NT2/D1 (cell line): ENCODE data around the gene ELMO3.

Experiments
- DNase-seq: peaks from one replicate; pipeline ENCODE4 v3.0.0-alpha.2; 2011; ENCODE audit warnings: low read depth, low spot score
- H3K27me3 ChIP-seq: 2 replicates; pipeline ENCODE4 v1.6.0; 2011; ENCODE audit warnings: mild to moderate bottlenecking; ENCODE audit not compliant: insufficient read length, insufficient read depth
- H3K36me3 ChIP-seq: 2 replicates; pipeline ENCODE4 v1.6.1; 2011; ENCODE audit warnings: mild to moderate bottlenecking, low read length, mixed read lengths; ENCODE audit not compliant: insufficient read depth, insufficient read length
- H3K4me1 ChIP-seq: 2 replicates; pipeline ENCODE4 v1.5.1; 2011; ENCODE audit not compliant: insufficient read depth, insufficient read length
- H3K4me3 ChIP-seq: 2 replicates; pipeline ENCODE4 v1.5.1; 2011; ENCODE audit warnings: low read depth; ENCODE audit not compliant: insufficient read length
- H3K9ac ChIP-seq: 2 replicates; pipeline ENCODE4 v1.6.0; 2011; ENCODE audit warnings: low read depth; ENCODE audit not compliant: insufficient read length
- H3K9me3 ChIP-seq: 2 replicates; pipeline ENCODE4 v1.5.1; 2011; ENCODE audit warnings: mild to moderate bottlenecking, low read length; ENCODE audit not compliant: insufficient read depth
- SUZ12 ChIP-seq: IDR thresholded peaks from 2 replicates; pipeline ENCODE4 v1.6.1; 2011; ENCODE audit not compliant: insufficient read length, insufficient read depth; ENCODE audit errors: extremely low read depth
- YY1 ChIP-seq: IDR thresholded peaks from 2 replicates; pipeline ENCODE4 v1.6.1; 2011; ENCODE audit not compliant: insufficient read length, insufficient read depth
- ZNF274 ChIP-seq: IDR thresholded peaks from 2 replicates; pipeline ENCODE4 v1.6.1; 2011; ENCODE audit warnings: mild to moderate bottlenecking, low read depth, low read length

ELMO3 gene

DNA sequence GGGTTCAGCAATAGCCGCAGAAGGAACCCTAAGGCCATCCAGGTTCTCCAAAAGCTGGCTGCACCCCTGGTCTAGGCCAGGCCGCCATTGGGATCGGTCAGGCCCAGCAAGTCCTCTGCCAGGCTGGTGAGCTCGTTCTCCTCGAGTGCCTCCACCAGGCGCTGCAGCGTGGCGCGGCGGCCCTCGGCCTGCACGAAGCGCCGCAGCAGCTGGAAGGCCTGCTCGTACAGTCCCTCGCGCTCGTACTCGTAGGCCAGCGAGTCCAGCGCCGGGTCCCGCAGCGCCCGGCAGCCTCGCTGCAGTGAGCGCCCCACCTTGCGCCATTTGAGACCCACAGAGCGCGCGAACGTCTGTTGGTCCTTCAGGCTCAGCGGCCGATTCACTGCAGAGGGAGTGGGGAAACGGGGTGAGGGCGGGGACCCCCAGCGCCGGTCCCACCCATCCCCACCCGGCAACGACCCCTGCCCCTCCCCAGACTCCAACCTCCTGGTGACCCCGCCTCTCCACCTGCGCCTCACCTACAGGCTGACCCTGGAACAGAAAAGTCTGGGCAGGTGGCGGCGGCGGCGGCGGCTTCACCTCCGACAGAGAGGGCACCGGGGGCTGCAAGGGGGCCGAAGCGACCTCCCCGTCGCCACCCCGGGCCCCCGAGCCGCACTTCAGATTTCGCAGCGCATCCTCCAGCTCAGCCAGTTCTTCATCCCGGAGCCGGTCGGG lies 44.2 kb upstream of the ELMO3 start:
- H3K4me1 ChIP-seq = peaks cover 13% of the 10 kb centered on the region
- H3K4me3 ChIP-seq = peak overlapping the region; percentile 26
- H3K27me3 ChIP-seq = peaks cover 76% of the 10 kb centered on the region
- peak overlapping the region; percentile 57 for H3K9ac ChIP-seq
- peaks cover 3% of the 10 kb centered on the region for H3K36me3 ChIP-seq
- H3K9me3 ChIP-seq = no peaks in the 10 kb centered on the region; the same call in 1 of the 2 replicates
- DNase-seq = no peak
- TF ChIP-seq SUZ12 = peak; percentile 11
- no peak for TF ChIP-seq ZNF274

DNA sequence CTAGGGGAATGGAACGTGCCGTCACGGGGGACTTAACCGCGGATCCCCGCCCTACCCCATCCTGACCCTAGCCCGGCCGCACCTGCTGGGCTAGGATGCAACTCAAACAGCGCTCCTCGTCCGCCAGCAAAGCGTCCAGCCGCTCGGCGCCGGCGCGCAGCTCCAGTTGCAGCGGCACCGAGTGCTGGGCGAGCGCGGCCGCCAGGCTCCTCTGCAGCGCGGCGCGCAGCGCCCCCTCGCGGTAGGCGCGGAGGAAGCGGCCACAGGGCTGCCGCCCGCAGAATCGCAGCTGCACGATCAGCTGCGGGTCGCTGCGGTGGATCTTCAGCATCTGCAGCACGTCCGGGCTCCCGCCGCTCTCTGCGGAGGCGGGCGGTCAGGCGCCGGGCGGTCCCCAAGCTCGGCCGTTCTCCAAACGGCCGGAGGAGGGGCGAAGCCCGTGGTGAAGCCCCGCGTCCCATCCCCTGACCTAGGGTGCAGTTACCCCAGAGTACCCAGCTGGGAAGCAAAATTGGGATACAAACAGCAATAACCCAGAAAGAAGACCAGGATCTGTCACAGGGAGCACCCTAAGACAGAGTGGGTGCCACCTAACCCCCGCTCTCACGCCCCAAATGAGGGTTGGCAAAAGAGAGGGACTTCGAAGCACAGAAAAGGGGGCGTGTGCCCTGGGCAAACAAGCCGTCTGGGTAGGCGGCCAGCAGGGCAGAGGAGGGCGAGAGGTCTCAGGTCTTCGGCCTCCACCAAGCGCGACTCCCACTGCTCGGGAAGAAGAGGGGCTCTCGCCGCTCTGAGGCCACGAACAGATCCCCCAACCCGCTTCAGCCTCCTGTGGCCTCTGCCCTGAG lies 43.4 kb upstream of the ELMO3 start:
- peak; percentile 71 for DNase-seq
- peak overlapping the region; percentile 26 for H3K4me3 ChIP-seq
- peaks cover 83% of the 10 kb centered on the region for H3K27me3 ChIP-seq
- H3K9me3 ChIP-seq = no peaks in the 10 kb centered on the region
- no peaks in the 10 kb centered on the region for H3K36me3 ChIP-seq
- H3K4me1 ChIP-seq = peaks cover 13% of the 10 kb centered on the region
- peak overlapping the region; percentile 57 for H3K9ac ChIP-seq
- TF ChIP-seq YY1 (no peak), SUZ12 (peak; percentile 55)

DNA sequence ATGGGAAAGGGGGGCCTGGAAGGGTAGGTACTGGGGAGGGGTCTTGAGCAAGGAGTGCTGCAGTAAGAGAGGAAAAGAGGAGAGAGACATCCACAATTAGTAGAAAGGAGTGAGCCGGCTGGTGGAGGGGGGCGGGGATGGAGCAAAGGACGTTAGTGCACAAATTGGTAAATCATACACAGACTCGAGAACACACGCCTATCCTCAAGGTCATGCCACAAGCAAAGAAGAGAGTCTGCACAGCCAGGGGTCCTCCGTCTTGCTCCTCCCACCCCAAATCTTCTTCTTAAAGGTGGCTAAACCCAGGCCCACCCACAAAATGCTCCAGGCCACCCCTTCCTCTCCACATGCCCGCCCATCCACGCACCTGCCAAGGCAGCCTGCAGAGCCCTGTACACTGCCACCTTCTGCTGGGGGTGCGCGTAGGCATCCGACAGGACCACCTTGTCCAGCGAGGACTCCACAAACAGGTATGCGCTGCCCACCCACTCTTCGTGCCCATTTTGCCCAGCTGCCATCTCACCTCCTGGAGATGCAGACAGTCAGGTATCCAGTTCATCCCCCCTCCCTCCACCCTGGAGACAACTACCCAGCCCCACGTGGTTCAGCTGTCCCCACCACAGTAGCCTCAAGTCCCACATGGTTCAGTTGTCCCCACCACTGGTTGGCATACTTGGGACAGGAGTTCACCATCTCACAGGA lies 42.6 kb upstream of the ELMO3 start:
- no peaks in the 10 kb centered on the region for H3K9me3 ChIP-seq
- TF ChIP-seq ZNF274 (no peak), YY1 (no peak), SUZ12 (no peak)
- H3K4me1 ChIP-seq = peaks cover 10% of the 10 kb centered on the region
- H3K27me3 ChIP-seq = peaks cover 90% of the 10 kb centered on the region
- H3K4me3 ChIP-seq = no peak overlapping the region
- DNase-seq = no peak
- peak overlapping the region; percentile 57 for H3K9ac ChIP-seq
- no peaks in the 10 kb centered on the region for H3K36me3 ChIP-seq

DNA sequence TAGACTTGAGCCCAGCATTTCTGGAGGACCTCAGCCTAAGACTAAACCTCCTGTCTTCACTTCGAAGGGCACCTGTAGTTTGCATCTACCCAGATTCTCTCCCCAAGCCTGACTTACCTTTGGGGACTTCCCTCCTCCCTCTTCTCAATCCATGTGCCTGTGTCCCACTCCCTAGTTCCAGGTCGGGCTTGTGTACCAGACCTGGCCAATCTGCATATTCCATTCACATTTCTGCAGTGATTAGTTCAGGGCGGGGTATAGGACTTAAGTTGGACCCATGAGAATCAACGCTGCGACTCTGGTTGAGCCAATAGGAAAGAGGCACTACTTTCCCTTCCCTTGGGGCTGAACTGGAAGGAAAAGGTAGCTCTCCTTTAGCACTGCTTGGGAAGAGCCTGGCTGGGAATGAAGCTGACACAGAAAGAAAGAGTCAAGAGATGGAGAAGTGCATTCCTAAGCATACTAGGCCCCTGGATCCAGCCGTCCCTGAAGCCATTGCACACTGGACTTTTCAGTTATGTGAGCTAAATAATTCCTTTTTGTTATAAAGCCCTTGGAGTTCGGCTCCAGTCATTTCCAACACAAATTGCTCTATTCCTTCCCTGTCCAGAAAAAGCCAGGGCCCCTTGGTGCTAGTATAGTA lies 41.7 kb upstream of the ELMO3 start:
- H3K9me3 ChIP-seq = no peaks in the 10 kb centered on the region
- H3K4me1 ChIP-seq = peaks cover 5% of the 10 kb centered on the region
- H3K27me3 ChIP-seq = peaks cover 95% of the 10 kb centered on the region
- TF ChIP-seq YY1 (no peak), SUZ12 (no peak), ZNF274 (no peak)
- H3K4me3 ChIP-seq = no peak overlapping the region
- DNase-seq = no peak
- no peak overlapping the region for H3K9ac ChIP-seq
- H3K36me3 ChIP-seq = no peaks in the 10 kb centered on the region

DNA sequence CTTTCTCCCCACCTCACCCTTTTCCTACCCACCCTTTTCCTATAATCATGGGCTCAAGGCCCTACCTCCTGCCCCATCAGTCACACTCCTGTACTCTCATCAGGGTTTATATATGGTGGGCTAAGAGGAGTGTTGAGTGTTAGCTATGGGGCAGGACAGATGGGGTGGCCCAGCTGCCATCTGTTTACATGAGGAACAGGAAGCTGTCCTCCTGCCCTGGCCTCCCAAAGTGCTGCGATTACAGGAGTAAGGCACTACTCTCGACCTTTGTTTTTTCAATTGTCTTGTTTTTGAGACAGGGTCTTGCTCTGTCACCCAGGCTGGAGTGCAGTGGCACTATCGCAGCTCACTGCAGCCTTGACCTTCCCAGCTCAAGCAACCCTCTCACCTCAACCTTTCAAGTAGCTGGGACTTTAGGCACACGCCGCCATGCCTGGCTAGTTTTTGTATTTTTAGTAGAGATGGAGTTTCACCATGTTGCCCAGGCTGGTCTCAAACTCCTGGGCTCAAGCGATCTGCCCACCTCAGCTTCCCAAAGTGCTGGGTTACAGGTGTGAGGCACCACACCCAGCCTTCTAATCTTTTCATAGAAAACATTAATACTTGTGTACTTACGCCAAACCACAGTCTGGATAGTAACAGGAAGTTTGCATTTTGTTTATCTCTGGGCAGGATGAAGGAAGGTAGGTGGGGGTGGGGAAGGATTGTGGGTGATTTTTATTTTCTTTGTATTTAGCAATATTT lies 40.9 kb upstream of the ELMO3 start:
- Histone ChIP-seq H3K9ac (no peak overlapping the region), H3K9me3 (no peaks in the 10 kb centered on the region), H3K4me3 (no peak overlapping the region), H3K36me3 (no peaks in the 10 kb centered on the region), H3K27me3 (peaks cover 98% of the 10 kb centered on the region), H3K4me1 (peaks cover 7% of the 10 kb centered on the region)
- TF ChIP-seq SUZ12 = no peak
- no peak for TF ChIP-seq YY1
- TF ChIP-seq ZNF274 = no peak
- DNase-seq = no peak

DNA sequence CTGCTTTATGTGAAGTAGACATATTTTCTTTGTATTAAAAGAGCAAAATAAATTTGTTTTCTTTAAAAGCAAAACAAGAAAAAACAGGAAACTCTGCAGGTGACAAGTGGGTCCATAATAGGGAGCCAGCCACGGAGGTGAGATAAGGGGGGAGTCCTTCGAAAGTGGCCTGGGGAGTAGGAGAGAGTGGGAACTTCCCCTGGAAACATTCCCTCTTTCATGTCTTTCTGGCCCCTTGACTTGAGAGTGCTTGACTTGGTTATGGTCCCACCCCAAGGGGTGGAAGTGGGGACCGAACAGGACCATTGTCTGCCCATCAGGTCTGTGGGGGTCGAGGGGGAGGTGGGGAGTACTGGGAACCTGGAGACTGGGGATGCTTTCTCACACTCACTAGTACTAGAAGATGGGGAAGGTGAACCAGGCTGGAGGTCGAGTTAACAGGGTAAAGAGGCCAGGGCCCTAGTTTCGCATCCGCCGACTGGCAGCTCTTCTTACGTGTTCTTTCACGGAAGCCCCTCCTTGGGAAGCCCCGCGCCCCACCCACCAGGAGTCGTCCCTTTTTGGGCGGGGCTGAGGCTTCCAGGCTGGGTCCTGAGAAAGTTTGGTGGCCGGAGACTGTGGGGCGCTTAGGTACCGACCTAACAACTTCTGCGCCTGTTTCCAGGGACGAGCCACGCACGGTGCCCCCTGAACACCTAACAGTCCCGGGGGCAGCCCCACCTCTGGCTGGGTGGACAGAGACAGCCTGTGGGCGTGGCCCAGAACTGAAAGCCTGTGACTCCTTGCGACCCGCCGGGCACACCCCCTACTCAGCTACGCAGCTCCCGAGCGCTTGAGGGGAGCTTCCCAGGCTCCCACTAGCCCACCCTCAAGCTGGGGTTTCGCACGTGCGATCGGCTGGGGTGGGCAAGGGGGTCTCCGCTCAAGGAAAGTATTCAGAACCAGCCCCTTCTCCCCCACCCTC lies 40.0 kb upstream of the ELMO3 start:
- Histone ChIP-seq H3K4me1 (peaks cover 14% of the 10 kb centered on the region), H3K27me3 (peaks cover 99% of the 10 kb centered on the region), H3K9me3 (no peaks in the 10 kb centered on the region), H3K4me3 (peak overlapping the region; percentile 57), H3K9ac (peak overlapping the region; percentile 65), H3K36me3 (no peaks in the 10 kb centered on the region)
- no peak for DNase-seq
- TF ChIP-seq ZNF274 (no peak), SUZ12 (no peak), YY1 (no peak)
